GM19395 (cell line): ENCODE measurements around the gene ARRDC5.
A peak's percentile ranks its signal among the peaks of the same experiment; 100 is the strongest.
"Not testable (repeated sequence)": the region's sequence is repeated elsewhere in the genome, so short reads cannot be mapped to it uniquely, and the experiment has no call there.

Experiments used
- ATAC-seq: cut with Tn5 transposase; IDR thresholded peaks from one replicate; pipeline ENCODE4 v1.9.1; 2021; ENCODE audit warnings: mild to moderate bottlenecking, moderate library complexity; ENCODE audit not compliant: unreplicated experiment

ARRDC5 gene

GRCh38 chr19:4871711-4872110 is 31.0 kb downstream of the ARRDC5 start:
- no peak for ATAC-seq

GRCh38 chr19:4870025-4870700 is 32.5 kb downstream of the ARRDC5 start:
- ATAC-seq: no peak

- no peak for ATAC-seq
These were observed 34.3 kb downstream of the ARRDC5 start for GRCh38 chr19:4868286-4868834.

DNA sequence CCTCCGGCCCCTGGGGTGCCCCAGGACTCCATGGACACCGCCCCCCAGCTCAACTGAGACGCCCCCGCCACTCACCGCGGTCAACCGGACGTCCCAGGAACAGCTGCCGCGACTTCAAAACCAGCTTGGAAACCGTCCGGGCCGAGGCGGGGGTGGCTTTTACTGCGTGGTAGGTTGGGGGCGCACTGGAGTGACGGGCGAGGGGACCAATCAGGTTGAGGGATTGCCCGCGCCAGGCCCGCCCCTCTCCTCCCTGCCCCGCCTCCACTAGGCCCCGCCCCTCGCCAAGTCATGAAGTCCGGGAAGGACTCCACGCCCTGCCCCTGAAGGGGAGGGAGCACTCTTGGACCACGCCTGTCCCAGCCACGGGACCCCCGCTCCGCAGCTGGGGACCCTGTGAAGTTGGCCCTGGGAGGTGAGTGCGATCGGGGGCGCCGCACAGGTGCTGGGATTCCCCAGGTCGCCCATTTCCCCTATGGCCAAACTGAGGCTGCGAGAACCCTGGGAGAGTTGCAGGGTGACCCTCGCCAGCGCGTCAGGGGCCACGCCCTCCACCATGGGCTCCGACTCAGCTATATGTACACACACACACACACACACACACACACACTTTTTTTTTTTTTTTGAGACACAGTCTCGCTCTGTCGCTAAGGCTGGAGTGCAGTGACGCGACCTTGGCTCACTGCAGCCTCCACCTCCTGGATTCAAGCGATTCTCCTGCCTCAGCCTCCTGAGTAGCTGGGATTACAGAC is 35.0 kb downstream of the ARRDC5 start, which contains the start of gene PLIN3:
Gene PLIN3, minus strand, starts transcription at position 134 of the 752 bp plus-strand sequence. CDS start 6,273 bp downstream, outside the sequence.
- ATAC-seq: peak; percentile 67

DNA sequence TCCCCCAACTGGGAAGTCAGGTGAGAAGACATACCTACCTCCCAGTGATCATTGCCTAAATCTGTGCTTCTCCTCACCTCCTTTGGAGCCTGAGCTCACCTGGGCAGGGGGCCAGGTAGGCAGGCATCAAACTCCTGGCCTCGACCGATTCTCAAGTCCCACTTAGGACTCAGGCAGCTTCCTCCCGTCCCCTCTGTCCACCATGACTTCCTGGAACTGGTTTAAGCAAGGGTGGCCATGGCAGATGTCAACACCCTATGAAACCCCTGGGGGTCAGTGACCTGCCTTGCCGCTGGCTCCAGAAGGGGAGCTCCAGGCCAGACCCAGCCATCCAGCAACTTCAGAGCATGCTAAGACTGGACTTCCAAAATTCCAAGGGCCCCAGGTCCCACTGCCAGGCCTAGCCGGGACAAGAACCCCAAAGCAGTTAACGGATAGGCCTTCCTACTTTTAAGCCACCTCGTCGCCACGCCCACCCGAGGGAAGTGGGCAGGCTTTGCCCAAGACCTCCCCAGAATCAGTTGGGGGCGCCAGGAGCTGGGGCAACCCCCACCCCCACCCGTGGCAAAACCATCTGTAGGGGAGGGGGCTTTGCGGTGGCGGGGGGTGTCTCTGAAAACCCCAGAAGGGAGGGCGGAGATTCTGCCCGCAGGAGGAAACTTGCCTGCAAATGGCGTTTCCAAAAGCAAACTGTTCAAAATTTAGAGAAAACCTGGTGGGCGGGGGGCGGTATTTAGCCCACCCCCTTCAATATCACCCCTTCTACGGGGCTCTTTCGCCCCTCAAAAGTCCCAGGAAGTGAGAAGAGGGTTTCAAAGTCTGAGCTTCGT is 35.9 kb downstream of the ARRDC5 start:
- ATAC-seq: no peak

DNA sequence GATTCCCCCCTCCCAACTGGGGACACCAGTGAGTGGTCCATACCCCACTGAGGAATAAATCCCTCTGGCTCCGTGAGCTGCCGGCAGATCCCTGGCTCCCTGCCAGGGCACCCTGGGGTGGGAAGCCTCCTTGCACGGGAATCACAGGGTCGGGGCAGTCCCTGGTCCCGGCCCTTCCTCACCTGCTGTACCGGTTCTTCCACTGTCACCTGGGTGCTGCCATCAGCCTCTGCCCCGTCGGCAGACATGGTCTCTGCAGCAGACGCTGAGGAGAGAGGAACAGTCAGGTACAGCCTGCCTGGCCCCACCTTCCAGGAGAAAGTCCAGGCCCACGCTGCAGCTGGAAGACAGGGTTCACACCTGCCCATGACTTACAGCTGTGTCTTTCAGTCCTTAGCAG is 41.5 kb downstream of the ARRDC5 start:
- ATAC-seq: no peak

- ATAC-seq: no peak
These were observed 43.0 kb downstream of the ARRDC5 start for GRCh38 chr19:4859697-4860096.

DNA sequence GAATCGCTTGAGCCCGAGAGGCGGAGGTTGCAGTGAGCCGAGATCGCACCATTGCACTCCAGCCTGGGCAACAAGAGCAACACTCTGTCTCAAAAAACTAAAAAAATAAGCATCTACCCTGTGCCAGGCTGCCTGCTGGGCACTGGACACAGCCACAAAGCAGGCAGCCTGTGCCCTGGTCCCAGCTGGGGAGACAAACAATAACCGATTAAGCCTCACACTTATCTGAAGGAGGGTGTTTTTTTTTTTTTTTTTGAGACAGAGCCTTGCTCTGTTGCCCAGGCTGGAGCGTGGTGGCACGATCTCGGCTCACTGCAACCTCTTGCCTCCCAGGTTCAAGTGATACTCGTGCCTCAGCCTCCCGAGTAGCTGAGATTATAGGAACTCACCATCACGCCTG is 46.2 kb downstream of the ARRDC5 start:
- ATAC-seq: not testable (repeated sequence)

GRCh38 chr19:4853506-4853905 is 49.2 kb downstream of the ARRDC5 start:
- not testable (repeated sequence) for ATAC-seq

DNA sequence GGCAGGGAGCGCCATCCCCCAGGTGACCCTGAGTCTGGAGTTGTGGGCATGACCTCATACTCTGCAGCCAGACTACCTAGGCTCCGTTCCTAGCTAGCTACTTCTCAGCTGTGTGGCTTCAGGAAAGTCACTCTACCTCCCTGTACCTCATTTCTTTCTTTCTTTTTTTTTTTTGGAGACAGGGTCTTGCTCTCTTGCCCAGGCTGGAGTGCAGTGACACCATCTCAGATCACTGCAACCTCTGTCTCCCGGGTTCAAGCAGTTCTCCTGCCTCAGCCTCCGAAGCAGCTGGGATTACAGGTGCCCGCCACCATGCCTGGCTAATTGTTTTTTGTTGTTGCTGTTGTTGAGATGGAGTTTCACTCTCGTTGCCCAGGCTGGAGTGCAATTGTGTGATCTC is 50.2 kb downstream of the ARRDC5 start:
- ATAC-seq: no peak

- no peak for ATAC-seq
These were observed 51.0 kb downstream of the ARRDC5 start for GRCh38 chr19:4851551-4852290.

GRCh38 chr19:4849019-4849418 is 53.7 kb downstream of the ARRDC5 start:
- no peak for ATAC-seq

- ATAC-seq: no peak
These were observed 55.3 kb downstream of the ARRDC5 start for GRCh38 chr19:4847190-4847973.

- ATAC-seq: not testable (repeated sequence)
These were observed 56.7 kb downstream of the ARRDC5 start for GRCh38 chr19:4845975-4846374.

DNA sequence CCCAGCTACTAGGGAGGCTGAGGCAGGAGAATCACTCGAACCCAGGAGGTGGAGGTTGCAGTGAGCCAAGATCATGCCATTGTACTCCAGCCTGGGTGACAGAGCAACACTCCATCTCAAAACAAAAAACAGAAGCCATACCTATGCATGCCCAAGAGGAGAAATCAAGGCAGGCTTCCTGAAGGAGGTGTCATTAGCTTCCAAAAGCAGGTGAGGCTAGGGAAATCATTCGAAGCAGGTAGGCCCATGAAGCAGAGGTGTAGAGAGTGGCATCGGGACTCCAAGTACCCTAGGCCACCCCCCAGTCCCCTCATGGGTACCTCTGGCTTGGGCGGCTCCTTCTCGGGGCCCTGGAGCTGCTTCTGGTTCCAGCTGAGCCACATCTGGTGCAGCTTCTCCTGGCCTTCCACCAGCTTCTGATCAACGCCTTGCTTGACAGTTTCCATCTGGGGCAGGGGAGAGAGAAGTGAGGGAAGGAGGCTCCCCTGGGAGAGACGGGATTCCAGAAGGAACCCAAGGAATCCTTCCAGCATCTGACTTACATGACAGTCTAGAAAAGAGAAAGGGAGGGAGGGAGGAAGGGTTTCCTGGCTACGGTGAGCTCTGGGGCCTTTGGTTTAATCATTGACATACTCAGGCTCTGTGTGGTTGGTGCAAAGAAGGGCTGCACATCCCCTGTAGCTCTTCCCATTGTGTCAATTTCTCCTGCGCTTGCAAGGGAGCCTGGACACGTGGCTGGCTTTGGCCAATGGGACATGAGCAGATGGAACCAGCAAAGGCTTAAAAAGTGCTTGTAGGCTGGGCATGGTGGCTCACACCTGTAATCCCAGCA is 58.1 kb downstream of the ARRDC5 start:
- no peak for ATAC-seq

DNA sequence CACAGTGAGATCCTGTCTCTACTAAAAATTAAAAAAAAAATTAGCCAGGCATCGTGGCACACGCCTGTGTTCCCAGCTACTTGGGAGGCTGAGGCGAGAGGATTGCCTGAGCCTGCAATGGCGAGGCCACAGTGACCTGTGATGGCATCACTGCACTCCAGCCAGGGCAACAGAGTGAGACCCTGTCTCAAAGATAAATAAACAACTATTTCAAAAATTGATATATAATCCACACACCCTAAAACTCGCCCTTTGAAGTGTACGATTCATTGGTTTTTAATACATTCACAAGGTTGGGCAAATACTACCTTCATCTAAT is 59.1 kb downstream of the ARRDC5 start:
- ATAC-seq: no peak
